Liver (tissue), 9 donors: Measurements from ENCODE around the gene IRF8. TPM values are rescaled to one million over a fixed set of nuclear protein-coding genes. Genes with fewer than 3 reads are reported as not detected.
"Not testable (repeated sequence)": the region's sequence is repeated elsewhere in the genome, so short reads cannot be mapped to it uniquely, and the experiment has no call there.

Source experiments
- DNase-seq: peaks from one replicate; pipeline ENCODE4 v3.0.0-alpha.2; 2017; ENCODE audit warnings: low spot score
- H3K27ac ChIP-seq, 2 donors: one replicate each; pipeline ENCODE4 v1.7.0; 2013; ENCODE audit warnings: inconsistent platforms in 2 of 2, low read length in 2 of 2, control low read depth in 1 of 2, low read depth in 1 of 2, mild to moderate bottlenecking in 1 of 2
- H3K27me3 ChIP-seq, 4 donors: one replicate each; pipeline versions ENCODE4 v1.6.1 to v1.7.0; 2013; ENCODE audit warnings: low read length in 3 of 4, inconsistent platforms in 1 of 4, mild to moderate bottlenecking in 1 of 4, moderate library complexity in 1 of 4; ENCODE audit not compliant: control insufficient read depth in 4 of 4, insufficient read depth in 4 of 4
- H3K36me3 ChIP-seq, 4 donors: one replicate each; pipeline versions ENCODE4 v1.6.1 to v1.7.0; 2013; ENCODE audit warnings: low read length in 3 of 4, mild to moderate bottlenecking in 3 of 4, low read depth in 1 of 4, moderate library complexity in 1 of 4; ENCODE audit not compliant: control insufficient read depth in 4 of 4, insufficient read depth in 3 of 4
- H3K4me1 ChIP-seq, 4 donors: one replicate each; pipeline versions ENCODE4 v1.6.1 to v1.7.0; 2013; ENCODE audit warnings: low read length in 3 of 4, mild to moderate bottlenecking in 3 of 4, moderate library complexity in 1 of 4; ENCODE audit not compliant: control insufficient read depth in 4 of 4, insufficient read depth in 4 of 4
- H3K4me3 ChIP-seq, 3 donors: one replicate each; pipeline versions ENCODE4 v1.6.1 to v1.7.0; 2013; ENCODE audit warnings: low read length in 3 of 3, control low read depth in 1 of 3, low read depth in 1 of 3, mild to moderate bottlenecking in 1 of 3
- H3K9ac ChIP-seq, 2 donors: one replicate each; pipeline ENCODE4 v1.7.0; 2013; ENCODE audit warnings: low read length in 2 of 2, mild to moderate bottlenecking in 2 of 2, moderate library complexity in 2 of 2, control low read depth in 1 of 2, low read depth in 1 of 2
- H3K9me3 ChIP-seq, 4 donors: one replicate each; pipeline versions ENCODE4 v1.6.1 to v1.7.0; 2013; ENCODE audit warnings: low read length in 3 of 4; ENCODE audit not compliant: control insufficient read depth in 4 of 4
- FOXA1 ChIP-seq: IDR thresholded peaks from 2 replicates; pipeline ENCODE4 v1.6.1; 2016; ENCODE audit warnings: antibody characterized with exemption
- HNF4A ChIP-seq, 2 donors: conservative IDR thresholded peaks; 2 replicates each; pipeline ENCODE4 v1.6.1; 2016; ENCODE audit warnings: antibody characterized with exemption in 2 of 2, mild to moderate bottlenecking in 2 of 2
- JUND ChIP-seq, 2 donors: IDR thresholded peaks; 2 replicates each; pipeline ENCODE4 v1.6.1; 2016; ENCODE audit warnings: antibody characterized with exemption in 2 of 2
- RAD21 ChIP-seq, 2 donors: IDR thresholded peaks; 2 replicates each; pipeline ENCODE4 v1.6.1; 2016; ENCODE audit warnings: antibody characterized with exemption in 2 of 2, mild to moderate bottlenecking in 2 of 2
- RXRA ChIP-seq, 2 donors: IDR thresholded peaks; 2 replicates each; pipeline ENCODE4 v1.6.1; 2017 to 2018; ENCODE audit warnings: antibody characterized with exemption in 2 of 2, mild to moderate bottlenecking in 1 of 2
- SP1 ChIP-seq: IDR thresholded peaks from 2 replicates; pipeline ENCODE4 v1.6.1; 2018; ENCODE audit warnings: antibody characterized with exemption, mild to moderate bottlenecking
- TAF1 ChIP-seq: conservative IDR thresholded peaks from 2 replicates; pipeline ENCODE4 v1.6.1; 2016; ENCODE audit warnings: antibody characterized with exemption, mild to moderate bottlenecking
- YY1 ChIP-seq: IDR thresholded peaks from 2 replicates; pipeline ENCODE4 v1.6.1; 2016; ENCODE audit warnings: antibody characterized with exemption, mild to moderate bottlenecking
- WGBS: extraction: QIAGEN DNeasy Blood & Tissue Kit; methylation state at CpG from one replicate; pipeline ENCODE4 v1.1.7; 2013; 5-methylcytosine and 5-hydroxymethylcytosine counted together
- polyA plus RNA-seq, 2 donors: library from polyadenylated mRNA; stranded (reverse) in 1 of 2; unstranded in 1 of 2; fragments of 200-250 nt in 1 of 2; fragments of >200 nt in 1 of 2; fragmentation: Nextera tagmentation in 1 of 2; extraction: Ambion mirVana in 1 of 2; gene quantifications; one replicate each; pipeline versions ENCODE4 v1.2.1 to v1.2.3, GENCODE V29; 2013 to 2015
- total RNA-seq, 2 donors: library from RNA; depleted of rRNA; stranded (reverse); fragments of >200 nt; gene quantifications; one replicate each; pipeline ENCODE4 v1.2.3, GENCODE V29; 2014
- TF ChIP-seq, protein P1 (sequence below): fragments of 150-350 bp; IDR thresholded peaks from 2 replicates; pipeline ENCODE4 v1.5.1; 2017; ENCODE audit warnings: improper control_type of control experiment, low read depth, low read length; ENCODE audit not compliant: missing input control
- TF ChIP-seq, protein P2 (sequence below): IDR thresholded peaks from 2 replicates; pipeline ENCODE4 v1.6.1; 2016; ENCODE audit warnings: antibody characterized with exemption
- TF ChIP-seq, protein P3 (sequence below): IDR thresholded peaks from 2 replicates; pipeline ENCODE4 v1.6.1; 2016; ENCODE audit warnings: antibody characterized with exemption
- donor health status: healthy.
- donor health status: healthy.
- donor health status: healthy.
- donor health status: healthy.
- donor health status: healthy.

IRF8 gene
- total and polyA plus RNA-seq, 4 donors: 5.1 to 25.8 (median 12.3) TPM

DNA sequence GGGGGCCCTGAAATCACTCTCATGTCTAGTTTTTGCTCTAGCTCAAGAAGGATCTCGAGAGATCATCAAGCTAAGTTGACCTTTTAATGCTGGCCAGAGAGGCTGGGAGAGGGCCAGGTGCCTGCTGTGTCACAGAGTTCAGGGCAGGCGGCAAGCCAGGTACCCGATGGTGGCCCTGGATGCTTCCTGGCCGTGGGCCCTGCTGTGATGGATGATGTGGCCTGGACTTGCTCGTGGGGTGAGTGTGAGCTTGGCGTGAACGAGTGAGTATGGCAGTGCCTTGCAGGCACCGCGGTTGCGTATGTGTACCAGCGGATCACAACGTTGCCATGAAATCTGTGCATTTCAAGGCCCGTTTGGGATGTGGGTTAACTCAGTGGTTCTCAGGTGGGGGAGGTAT lies 7.4 kb downstream of the IRF8 start:
- Histone ChIP-seq H3K4me3 (peak overlapping the region in 1 of 3 donors; percentile 0), H3K27me3 (no peaks in the 10 kb centered on the region), H3K9me3 (no peaks in the 10 kb centered on the region), H3K27ac (peak overlapping the region; percentile 1 to 46), H3K4me1 (peaks cover 5 to 23% (median 17%) of the 10 kb centered on the region in 4 donors), H3K9ac (no peak overlapping the region), H3K36me3 (peaks cover 4 to 36% (median 22%) of the 10 kb centered on the region in 4 donors)
- 46% methylated on average over 13 of the region's 13 CpGs for WGBS
- no peak for DNase-seq
- peak; percentile 67 for TF ChIP-seq YY1
- no peak for TF ChIP-seq FOXA1
- TF ChIP-seq, protein P1, sequence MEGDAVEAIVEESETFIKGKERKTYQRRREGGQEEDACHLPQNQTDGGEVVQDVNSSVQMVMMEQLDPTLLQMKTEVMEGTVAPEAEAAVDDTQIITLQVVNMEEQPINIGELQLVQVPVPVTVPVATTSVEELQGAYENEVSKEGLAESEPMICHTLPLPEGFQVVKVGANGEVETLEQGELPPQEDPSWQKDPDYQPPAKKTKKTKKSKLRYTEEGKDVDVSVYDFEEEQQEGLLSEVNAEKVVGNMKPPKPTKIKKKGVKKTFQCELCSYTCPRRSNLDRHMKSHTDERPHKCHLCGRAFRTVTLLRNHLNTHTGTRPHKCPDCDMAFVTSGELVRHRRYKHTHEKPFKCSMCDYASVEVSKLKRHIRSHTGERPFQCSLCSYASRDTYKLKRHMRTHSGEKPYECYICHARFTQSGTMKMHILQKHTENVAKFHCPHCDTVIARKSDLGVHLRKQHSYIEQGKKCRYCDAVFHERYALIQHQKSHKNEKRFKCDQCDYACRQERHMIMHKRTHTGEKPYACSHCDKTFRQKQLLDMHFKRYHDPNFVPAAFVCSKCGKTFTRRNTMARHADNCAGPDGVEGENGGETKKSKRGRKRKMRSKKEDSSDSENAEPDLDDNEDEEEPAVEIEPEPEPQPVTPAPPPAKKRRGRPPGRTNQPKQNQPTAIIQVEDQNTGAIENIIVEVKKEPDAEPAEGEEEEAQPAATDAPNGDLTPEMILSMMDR: no peak
- TF ChIP-seq HNF4A (conservative IDR thresholded peaks at IDR 0.05): peak; percentile 18 to 76
- peak; percentile 13 to 33 for TF ChIP-seq RAD21 (IDR thresholded peaks at IDR 0.05)
- TF ChIP-seq RXRA (IDR thresholded peaks at IDR 0.05): peak; percentile 66 to 88
- no peak for TF ChIP-seq TAF1
- TF ChIP-seq SP1: no peak

DNA sequence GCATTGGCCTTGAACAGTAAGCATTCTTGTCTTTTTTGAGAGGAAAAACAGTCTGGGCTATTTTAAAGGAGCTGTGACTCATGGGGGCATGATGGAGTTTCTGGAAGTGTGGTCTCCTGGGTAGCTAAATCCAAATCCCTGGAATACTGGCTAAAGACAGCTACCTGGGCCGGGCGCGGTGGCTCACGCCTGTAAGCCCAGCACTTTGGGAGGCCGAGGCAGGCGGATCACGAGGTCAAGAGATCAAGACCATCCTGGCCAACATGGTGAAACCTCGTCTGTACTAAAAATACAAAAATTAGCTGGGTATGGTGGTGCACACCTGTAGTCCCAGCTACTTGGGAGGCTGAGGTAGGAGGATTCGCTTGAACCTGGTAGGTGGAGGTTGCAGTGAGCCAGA lies 8.3 kb downstream of the IRF8 start:
- H3K27ac ChIP-seq, H3K9me3 ChIP-seq, DNase-seq, H3K27me3 ChIP-seq, H3K4me3 ChIP-seq, H3K9ac ChIP-seq: not testable (repeated sequence)
- Histone ChIP-seq H3K36me3 (peaks cover 4 to 42% (median 26%) of the 10 kb centered on the region in 4 donors), H3K4me1 (peaks cover under 1 to 14% (median 9%) of the 10 kb centered on the region in 4 donors)
- 92% methylated on average over 9 of the region's 9 CpGs for WGBS

DNA sequence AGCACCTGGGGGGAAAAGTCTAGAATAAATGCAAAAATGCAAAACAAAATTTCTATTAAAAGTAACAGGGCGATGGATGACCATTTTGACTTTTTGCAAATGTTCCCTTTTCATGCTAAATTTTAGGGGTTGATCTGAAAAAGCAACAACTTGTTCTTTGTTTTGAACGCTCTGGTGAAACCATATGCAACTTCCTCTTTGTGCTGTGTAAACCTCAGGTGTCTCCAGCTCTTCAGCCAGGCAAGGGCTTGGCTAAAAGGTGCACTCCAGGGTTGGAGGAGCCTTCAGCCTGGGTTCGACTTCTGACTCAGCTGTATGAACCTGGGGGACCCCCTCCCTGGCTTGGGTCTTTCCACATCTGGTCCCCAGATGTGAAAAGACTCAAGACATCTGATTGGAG lies 9.5 kb downstream of the IRF8 start:
- TF ChIP-seq, protein P2, sequence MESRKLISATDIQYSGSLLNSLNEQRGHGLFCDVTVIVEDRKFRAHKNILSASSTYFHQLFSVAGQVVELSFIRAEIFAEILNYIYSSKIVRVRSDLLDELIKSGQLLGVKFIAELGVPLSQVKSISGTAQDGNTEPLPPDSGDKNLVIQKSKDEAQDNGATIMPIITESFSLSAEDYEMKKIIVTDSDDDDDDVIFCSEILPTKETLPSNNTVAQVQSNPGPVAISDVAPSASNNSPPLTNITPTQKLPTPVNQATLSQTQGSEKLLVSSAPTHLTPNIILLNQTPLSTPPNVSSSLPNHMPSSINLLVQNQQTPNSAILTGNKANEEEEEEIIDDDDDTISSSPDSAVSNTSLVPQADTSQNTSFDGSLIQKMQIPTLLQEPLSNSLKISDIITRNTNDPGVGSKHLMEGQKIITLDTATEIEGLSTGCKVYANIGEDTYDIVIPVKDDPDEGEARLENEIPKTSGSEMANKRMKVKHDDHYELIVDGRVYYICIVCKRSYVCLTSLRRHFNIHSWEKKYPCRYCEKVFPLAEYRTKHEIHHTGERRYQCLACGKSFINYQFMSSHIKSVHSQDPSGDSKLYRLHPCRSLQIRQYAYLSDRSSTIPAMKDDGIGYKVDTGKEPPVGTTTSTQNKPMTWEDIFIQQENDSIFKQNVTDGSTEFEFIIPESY: no peak
- TF ChIP-seq, protein P3, sequence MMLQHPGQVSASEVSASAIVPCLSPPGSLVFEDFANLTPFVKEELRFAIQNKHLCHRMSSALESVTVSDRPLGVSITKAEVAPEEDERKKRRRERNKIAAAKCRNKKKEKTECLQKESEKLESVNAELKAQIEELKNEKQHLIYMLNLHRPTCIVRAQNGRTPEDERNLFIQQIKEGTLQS: no peak
- no peak for TF ChIP-seq JUND (IDR thresholded peaks at IDR 0.05)
- peak overlapping the region in 1 of 2 donors; percentile 59 for H3K27ac ChIP-seq
- 84% methylated on average over 3 of the region's 3 CpGs for WGBS
- H3K9me3 ChIP-seq: no peaks in the 10 kb centered on the region
- no peak for DNase-seq
- no peak overlapping the region for H3K9ac ChIP-seq
- H3K27me3 ChIP-seq: no peaks in the 10 kb centered on the region
- H3K4me3 ChIP-seq: no peak overlapping the region
- peaks cover 4 to 41% (median 25%) of the 10 kb centered on the region in 4 donors for H3K36me3 ChIP-seq
- H3K4me1 ChIP-seq: peaks cover 0 to 13% (median 4%) of the 10 kb centered on the region in 4 donors
